Ishikawa (cell line): ENCODE results near the gene DUSP16.

Experiments
- EGR1 ChIP-seq: IDR thresholded peaks from 2 replicates; pipeline ENCODE4 v1.6.1; 2012
- TCF12 ChIP-seq: IDR thresholded peaks from 2 replicates; pipeline ENCODE4 v1.6.1; 2012; ENCODE audit warnings: low read depth
- YY1 ChIP-seq: IDR thresholded peaks from 2 replicates; pipeline ENCODE4 v1.6.1; 2012; ENCODE audit warnings: low read depth

DNA sequence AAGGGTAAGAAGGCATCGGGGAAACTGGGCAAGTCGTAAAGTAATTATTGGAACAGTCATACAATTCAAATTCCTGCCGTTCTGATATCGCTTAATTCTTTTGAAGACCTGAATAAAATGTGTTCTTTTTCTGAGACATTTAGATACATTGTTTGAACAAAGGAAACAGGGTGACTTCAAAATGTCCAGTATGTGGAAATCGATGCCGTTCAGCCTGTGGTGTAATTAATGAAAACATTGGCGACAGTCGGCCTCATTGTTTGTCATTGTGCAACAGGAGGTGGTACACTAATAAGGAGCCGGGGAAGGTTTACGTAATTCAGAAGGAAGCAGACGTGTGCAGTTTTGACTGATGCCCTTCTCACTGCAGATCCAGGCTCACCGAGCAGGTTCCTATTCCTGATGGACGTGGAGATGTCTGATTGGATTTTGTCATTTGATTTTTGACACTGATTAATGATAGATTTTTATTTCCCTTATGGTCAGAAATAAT is 113.1 kb downstream of the DUSP16 start:
- TF ChIP-seq TCF12 (no peak), EGR1 (no peak), YY1 (no peak)
